Cardiac muscle cell (in vitro differentiated cells and primary cell): Measurements from ENCODE around the gene BCAP31. TPM values are rescaled to one million over a fixed set of nuclear protein-coding genes. Genes with fewer than 3 reads are reported as not detected.
"Not testable (repeated sequence)": the region's sequence is repeated elsewhere in the genome, so short reads cannot be mapped to it uniquely, and the experiment has no call there.

Experiments used
- DNase-seq, 2 donors: peaks; one replicate each; pipeline versions ENCODE4 v3.0.0 to v3.0.0-alpha.2; 2010 to 2017; ENCODE audit warnings: low read depth in 1 of 2, low spot score in 1 of 2
- H3K27ac ChIP-seq: fragments of 200-600 bp; sonication (generic); 2 replicates; pipeline ENCODE4 v1.5.1; 2016
- H3K27me3 ChIP-seq: fragments of 200-600 bp; sonication (generic); 2 replicates; pipeline ENCODE4 v1.6.0; 2016; ENCODE audit warnings: control low read depth
- H3K36me3 ChIP-seq: fragments of 200-600 bp; sonication (generic); 2 replicates; pipeline ENCODE4 v1.5.1; 2016; ENCODE audit warnings: control low read depth
- H3K4me1 ChIP-seq: fragments of 200-600 bp; sonication (generic); 2 replicates; pipeline ENCODE4 v1.8.1; 2017; ENCODE audit warnings: low read depth, mild to moderate bottlenecking, mixed run types
- H3K4me3 ChIP-seq: fragments of 200-600 bp; sonication (generic); 2 replicates; pipeline ENCODE4 v1.5.1; 2016; ENCODE audit warnings: mild to moderate bottlenecking
- H3K9me3 ChIP-seq: fragments of 200-600 bp; sonication (generic); 2 replicates; pipeline ENCODE4 v1.5.1; 2017; ENCODE audit warnings: low read depth, mild to moderate bottlenecking, control low read depth
- polyA plus RNA-seq: library from polyadenylated mRNA; unstranded; fragments of >200 nt; fragmentation: Nextera tagmentation; extraction: Ambion mirVana; gene quantifications from 2 replicates; pipeline ENCODE4 v1.2.1, GENCODE V29; 2016
- total RNA-seq: library from RNA; depleted of rRNA; stranded (reverse); fragments of >200 nt; gene quantifications from 2 replicates; pipeline ENCODE4 v1.2.3, GENCODE V29; 2016
- TF ChIP-seq, protein P1 (sequence below): IDR thresholded peaks from 2 replicates; pipeline ENCODE4 v1.5.1; 2012; ENCODE audit warnings: low read depth, mild to moderate bottlenecking, low read length

BCAP31 gene
- total and polyA plus RNA-seq, 2 experiments from 2014 or later, result 74.7 to 269 TPM

DNA sequence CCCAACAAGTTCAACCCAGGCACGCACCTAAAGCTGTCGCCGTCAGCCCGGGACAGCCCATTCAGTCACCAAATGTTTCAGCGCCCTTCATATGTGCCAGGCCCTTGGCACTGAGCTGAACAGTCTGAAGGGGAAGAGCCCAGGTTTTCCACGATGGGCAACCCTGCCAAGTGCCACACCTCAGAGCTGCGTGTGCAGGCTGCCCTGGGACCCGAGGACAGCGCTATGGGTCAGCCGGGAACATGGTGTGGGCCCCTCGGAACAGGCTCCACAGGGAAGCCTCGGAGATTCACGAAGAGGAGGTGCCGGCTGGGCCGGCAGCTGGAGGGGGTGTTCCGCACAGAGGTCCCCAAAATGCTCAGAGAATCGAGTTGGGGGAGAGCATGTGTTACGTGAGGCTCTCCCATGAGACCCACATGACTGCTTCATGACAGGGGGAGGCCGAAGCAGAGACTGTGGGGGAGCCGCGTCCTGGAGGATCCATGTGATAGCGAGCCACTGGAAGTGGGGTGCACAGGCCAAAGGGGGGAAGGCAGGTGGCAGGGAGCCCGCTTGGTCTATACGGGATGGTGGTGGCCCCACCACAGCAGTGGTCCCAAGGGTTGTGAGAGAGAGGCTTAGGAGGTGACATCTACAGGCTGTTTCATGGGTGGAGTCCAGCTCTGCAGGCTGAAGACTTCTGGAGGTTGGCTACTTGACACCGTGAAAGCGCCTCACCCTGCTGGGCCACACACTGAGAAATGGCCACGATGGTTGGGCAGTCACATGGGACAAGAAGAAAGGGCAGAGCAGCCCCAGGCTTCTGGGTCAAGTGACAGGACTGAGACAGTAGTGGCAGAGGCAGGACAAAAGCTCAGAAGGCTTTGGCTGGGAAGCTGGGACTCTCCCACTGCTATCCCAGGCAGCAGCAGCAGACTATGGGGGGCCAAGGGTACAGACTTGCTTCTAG lies 14.2 kb downstream of the BCAP31 start:
- Histone ChIP-seq H3K36me3 (no peaks in the 10 kb centered on the region), H3K9me3 (no peaks in the 10 kb centered on the region), H3K27ac (no peak overlapping the region), H3K27me3 (no peaks in the 10 kb centered on the region), H3K4me1 (peaks cover 8% of the 10 kb centered on the region), H3K4me3 (no peak overlapping the region)
- TF ChIP-seq, protein P1, sequence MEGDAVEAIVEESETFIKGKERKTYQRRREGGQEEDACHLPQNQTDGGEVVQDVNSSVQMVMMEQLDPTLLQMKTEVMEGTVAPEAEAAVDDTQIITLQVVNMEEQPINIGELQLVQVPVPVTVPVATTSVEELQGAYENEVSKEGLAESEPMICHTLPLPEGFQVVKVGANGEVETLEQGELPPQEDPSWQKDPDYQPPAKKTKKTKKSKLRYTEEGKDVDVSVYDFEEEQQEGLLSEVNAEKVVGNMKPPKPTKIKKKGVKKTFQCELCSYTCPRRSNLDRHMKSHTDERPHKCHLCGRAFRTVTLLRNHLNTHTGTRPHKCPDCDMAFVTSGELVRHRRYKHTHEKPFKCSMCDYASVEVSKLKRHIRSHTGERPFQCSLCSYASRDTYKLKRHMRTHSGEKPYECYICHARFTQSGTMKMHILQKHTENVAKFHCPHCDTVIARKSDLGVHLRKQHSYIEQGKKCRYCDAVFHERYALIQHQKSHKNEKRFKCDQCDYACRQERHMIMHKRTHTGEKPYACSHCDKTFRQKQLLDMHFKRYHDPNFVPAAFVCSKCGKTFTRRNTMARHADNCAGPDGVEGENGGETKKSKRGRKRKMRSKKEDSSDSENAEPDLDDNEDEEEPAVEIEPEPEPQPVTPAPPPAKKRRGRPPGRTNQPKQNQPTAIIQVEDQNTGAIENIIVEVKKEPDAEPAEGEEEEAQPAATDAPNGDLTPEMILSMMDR, result no peak
- no peak for DNase-seq

DNA sequence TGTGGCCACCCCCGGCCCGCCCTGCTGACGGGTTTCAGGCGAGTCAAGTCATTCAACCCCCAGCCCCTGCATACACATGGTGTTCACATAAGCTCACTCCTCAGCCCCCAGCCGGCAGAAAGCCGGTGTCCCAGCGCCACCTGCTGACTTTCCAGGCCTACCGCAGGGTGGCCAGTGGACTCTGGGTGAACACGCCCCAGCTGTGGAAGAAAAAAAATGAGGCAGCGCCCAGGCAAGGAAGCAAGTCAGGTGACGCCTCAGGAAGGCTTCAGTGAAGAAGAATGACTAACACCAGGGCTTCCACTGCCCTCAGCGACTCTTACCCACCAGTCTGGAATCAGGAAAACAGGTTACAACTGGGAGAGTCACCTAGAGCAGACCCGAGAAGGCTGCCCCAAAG lies 15.8 kb downstream of the BCAP31 start:
- Histone ChIP-seq H3K27me3 (no peaks in the 10 kb centered on the region), H3K4me3 (no peak overlapping the region), H3K36me3 (no peaks in the 10 kb centered on the region), H3K9me3 (no peaks in the 10 kb centered on the region), H3K27ac (peak overlapping the region; percentile 57), H3K4me1 (peaks cover 8% of the 10 kb centered on the region)
- peak; percentile 70 to 78 for DNase-seq
- TF ChIP-seq, protein P1, result peak; percentile 61

DNA sequence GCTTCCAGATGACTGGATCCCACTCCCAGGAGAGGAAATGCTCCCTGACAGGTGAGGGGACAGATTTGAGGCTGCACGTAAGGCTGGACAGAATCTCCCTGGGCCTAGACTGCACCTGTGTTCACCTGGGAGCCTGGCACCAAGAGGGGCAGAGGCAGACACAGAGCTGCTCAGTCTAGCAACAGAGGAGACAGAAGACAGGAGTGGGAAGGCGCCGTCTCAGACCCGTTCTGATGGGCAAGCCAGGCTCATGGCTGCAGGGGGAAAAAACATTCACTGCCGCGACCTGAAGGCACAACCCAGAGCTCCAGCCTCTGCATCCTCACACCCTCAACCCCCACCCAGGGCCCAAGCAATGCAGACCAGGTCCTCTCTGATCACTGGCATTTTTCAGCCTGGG lies 16.8 kb downstream of the BCAP31 start:
- DNase-seq, result no peak
- no peaks in the 10 kb centered on the region for H3K27me3 ChIP-seq
- TF ChIP-seq, protein P1, result no peak
- H3K9me3 ChIP-seq, result no peaks in the 10 kb centered on the region
- no peak overlapping the region for H3K27ac ChIP-seq
- peaks cover 8% of the 10 kb centered on the region for H3K4me1 ChIP-seq
- H3K36me3 ChIP-seq, result no peaks in the 10 kb centered on the region
- no peak overlapping the region for H3K4me3 ChIP-seq

DNA sequence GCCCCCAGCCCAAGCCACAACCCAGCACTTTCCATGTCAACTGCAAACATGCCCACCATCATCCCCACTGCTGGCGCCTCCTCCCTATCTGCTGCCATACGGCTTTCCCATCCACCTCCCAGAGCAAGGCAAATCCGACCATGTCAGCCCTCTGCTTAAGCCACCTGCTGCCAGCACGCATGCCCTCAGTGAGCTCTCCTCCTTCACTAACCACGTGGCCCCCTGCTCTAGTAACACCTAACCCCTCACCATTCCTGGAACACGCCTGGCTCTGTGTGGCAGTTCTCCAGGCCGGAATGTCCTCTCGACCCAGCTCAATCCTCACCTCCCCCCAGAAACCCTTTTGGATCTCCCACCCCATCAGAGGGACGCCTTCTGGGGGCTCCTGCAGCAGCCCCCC lies 17.4 kb downstream of the BCAP31 start:
- Histone ChIP-seq H3K27me3 (no peaks in the 10 kb centered on the region), H3K4me3 (no peak overlapping the region), H3K4me1 (peaks cover 8% of the 10 kb centered on the region), H3K27ac (no peak overlapping the region), H3K9me3 (no peaks in the 10 kb centered on the region), H3K36me3 (peaks cover under 1% of the 10 kb centered on the region)
- TF ChIP-seq, protein P1, result no peak
- DNase-seq, result no peak

DNA sequence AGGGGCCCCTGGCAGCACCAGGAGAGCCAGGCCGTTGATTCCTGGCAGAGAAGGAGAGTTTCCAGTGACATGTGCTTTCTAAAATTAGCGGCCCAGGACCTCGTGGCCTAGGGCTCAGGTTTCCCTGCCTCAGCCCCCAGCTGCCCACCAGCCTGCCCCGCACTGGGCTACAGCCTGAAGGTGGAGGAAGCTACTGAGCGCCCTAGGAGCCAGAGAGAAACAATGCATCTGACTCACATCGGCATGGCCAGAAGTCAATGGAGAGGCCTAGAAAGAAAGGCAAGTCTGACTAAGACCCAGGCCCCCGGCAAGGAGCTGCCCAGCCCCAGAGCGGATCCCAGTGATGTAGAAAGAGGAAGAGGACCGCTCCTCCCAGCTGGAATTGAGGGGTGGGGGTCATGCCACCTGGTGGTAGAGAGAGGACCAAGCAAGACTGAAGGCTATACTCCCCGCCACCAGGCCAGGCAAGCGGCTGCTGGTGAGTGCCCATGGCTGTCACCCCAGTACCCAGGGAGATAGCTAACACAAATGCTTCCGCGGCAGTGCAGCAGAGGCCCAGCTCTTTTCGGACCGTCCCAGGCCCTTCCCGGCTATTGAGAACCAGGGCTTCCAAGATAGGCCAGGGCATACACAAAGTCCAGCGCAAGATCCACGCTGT lies 18.7 kb downstream of the BCAP31 start:
- H3K27me3 ChIP-seq, H3K36me3 ChIP-seq, H3K9me3 ChIP-seq, H3K4me3 ChIP-seq, H3K4me1 ChIP-seq: not testable (repeated sequence)
- peak in 1 of 2 donors; percentile 26 for DNase-seq
- H3K27ac ChIP-seq, result peak overlapping the region; percentile 81

DNA sequence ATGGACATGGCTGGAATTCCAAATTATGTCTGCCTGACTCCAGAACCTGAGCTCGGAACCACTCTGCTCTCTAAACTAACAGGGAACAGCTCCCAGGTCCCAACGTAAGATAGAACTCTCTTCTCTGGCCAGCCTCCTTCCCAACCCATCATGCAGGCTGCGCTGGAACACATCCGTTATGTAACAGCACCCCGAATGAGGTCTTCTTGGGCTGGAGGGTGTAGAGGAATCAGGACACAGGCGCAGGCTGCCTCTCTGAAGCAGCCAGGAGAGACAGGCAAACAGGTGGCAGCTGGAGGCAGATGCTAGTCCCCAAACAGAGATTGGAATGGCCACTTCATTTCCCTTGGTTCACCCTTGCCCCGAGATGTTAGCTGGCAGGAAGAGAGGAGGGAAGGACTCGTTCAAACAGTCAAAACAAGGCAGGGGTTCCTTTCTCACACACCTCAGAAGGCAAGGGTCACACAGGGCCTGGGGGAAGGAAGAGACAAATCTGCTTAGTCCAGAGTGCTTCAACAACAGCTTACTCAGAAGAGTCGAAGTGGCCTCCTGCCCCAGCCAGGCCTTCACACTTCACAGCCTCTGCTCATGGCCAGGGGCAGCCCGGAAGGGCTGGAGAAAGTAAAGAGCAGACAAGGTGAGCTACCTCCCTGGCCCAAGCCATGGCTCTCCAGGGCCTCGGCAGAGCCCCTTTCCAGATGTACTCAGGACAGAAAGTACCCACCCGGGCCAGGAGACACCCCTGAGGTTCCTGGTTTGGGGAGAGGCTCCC lies 19.4 kb downstream of the BCAP31 start:
- not testable (repeated sequence) for H3K4me1 ChIP-seq

More for the DNA sequence above, 19.4 kb downstream of the BCAP31 start:
- not testable (repeated sequence) for DNase-seq, H3K4me3 ChIP-seq, H3K27me3 ChIP-seq, H3K36me3 ChIP-seq, H3K9me3 ChIP-seq
- peak overlapping the region; percentile 81 for H3K27ac ChIP-seq
